Effector memory CD4-positive, alpha-beta T cell (primary cell): ENCODE data around the gene HGD.
"Not testable (repeated sequence)": the region's sequence is repeated elsewhere in the genome, so short reads cannot be mapped to it uniquely, and the experiment has no call there.

ENCODE experiments used
- DNase-seq, 3 donors: peaks; one replicate each; pipeline ENCODE4 v3.0.0-alpha.2; 2020
- H3K27ac ChIP-seq: 2 replicates; pipeline ENCODE4 v1.7.0; 2013; ENCODE audit warnings: mild to moderate bottlenecking, low read length, moderate library complexity; ENCODE audit not compliant: insufficient read depth, poor library complexity, severe bottlenecking
- H3K27me3 ChIP-seq: replicated peaks from 2 replicates; pipeline ENCODE4 v1.7.0; 2013; ENCODE audit warnings: mild to moderate bottlenecking, low read length; ENCODE audit not compliant: insufficient read depth, control insufficient read depth, poor library complexity, severe bottlenecking
- H3K36me3 ChIP-seq: 2 replicates; pipeline ENCODE4 v1.7.0; 2013; ENCODE audit warnings: mild to moderate bottlenecking, low read length, moderate library complexity; ENCODE audit not compliant: control insufficient read depth, insufficient read depth
- H3K4me1 ChIP-seq: 2 replicates; pipeline ENCODE4 v1.7.0; 2013; ENCODE audit warnings: low read length, mild to moderate bottlenecking; ENCODE audit not compliant: control insufficient read depth, insufficient read depth, poor library complexity, severe bottlenecking
- H3K4me3 ChIP-seq: 2 replicates; pipeline ENCODE4 v1.7.0; 2013; ENCODE audit warnings: low read length, low read depth, mild to moderate bottlenecking; ENCODE audit not compliant: insufficient read depth, poor library complexity, severe bottlenecking
- H3K9me3 ChIP-seq: 2 replicates; pipeline ENCODE4 v1.7.0; 2013; ENCODE audit warnings: mild to moderate bottlenecking, low read length, moderate library complexity; ENCODE audit not compliant: control insufficient read depth

Gene HGD

GRCh38 chr3:120641696-120642246 lies 40.3 kb downstream of the HGD start:
- Histone ChIP-seq H3K27me3 (no peaks in the 10 kb centered on the region), H3K36me3 (no peaks in the 10 kb centered on the region), H3K9me3 (no peaks in the 10 kb centered on the region), H3K27ac (no peak overlapping the region), H3K4me3 (no peak overlapping the region), H3K4me1 (no peaks in the 10 kb centered on the region)
- no peak for DNase-seq

- no peak for DNase-seq
Measured at GRCh38 chr3:120640231-120640630, 41.8 kb downstream of the HGD start.

GRCh38 chr3:120638820-120639219 lies 43.2 kb downstream of the HGD start:
- H3K27ac ChIP-seq, H3K36me3 ChIP-seq, H3K27me3 ChIP-seq, H3K4me3 ChIP-seq, H3K4me1 ChIP-seq, DNase-seq, H3K9me3 ChIP-seq: not testable (repeated sequence)

More at GRCh38 chr3:120640231-120640630, 41.8 kb downstream of the HGD start:
- H3K27me3 ChIP-seq = no peaks in the 10 kb centered on the region
- no peaks in the 10 kb centered on the region for H3K36me3 ChIP-seq
- no peak overlapping the region for H3K4me3 ChIP-seq
- no peaks in the 10 kb centered on the region for H3K9me3 ChIP-seq
- no peaks in the 10 kb centered on the region for H3K4me1 ChIP-seq
- H3K27ac ChIP-seq = no peak overlapping the region

GRCh38 chr3:120637851-120638559 lies 44.0 kb downstream of the HGD start:
- no peak for DNase-seq
- Histone ChIP-seq H3K27ac (no peak overlapping the region), H3K4me3 (no peak overlapping the region)

GRCh38 chr3:120636795-120637401 lies 45.1 kb downstream of the HGD start:
- Histone ChIP-seq H3K36me3 (no peaks in the 10 kb centered on the region), H3K4me1 (no peaks in the 10 kb centered on the region), H3K27ac (no peak overlapping the region), H3K27me3 (no peaks in the 10 kb centered on the region), H3K4me3 (no peak overlapping the region), H3K9me3 (no peaks in the 10 kb centered on the region)
- DNase-seq = no peak

More at GRCh38 chr3:120637851-120638559, 44.0 kb downstream of the HGD start:
- Histone ChIP-seq H3K4me1 (no peaks in the 10 kb centered on the region), H3K27me3 (no peaks in the 10 kb centered on the region), H3K36me3 (no peaks in the 10 kb centered on the region), H3K9me3 (no peaks in the 10 kb centered on the region)

GRCh38 chr3:120634539-120634938 lies 47.5 kb downstream of the HGD start:
- H3K27me3 ChIP-seq = no peaks in the 10 kb centered on the region
- H3K4me1 ChIP-seq = no peaks in the 10 kb centered on the region
- H3K27ac ChIP-seq = no peak overlapping the region
- no peaks in the 10 kb centered on the region for H3K9me3 ChIP-seq
- DNase-seq = no peak
- H3K4me3 ChIP-seq = no peak overlapping the region
- H3K36me3 ChIP-seq = no peaks in the 10 kb centered on the region

GRCh38 chr3:120625159-120625586 lies 56.9 kb downstream of the HGD start:
- peaks cover 5% of the 10 kb centered on the region for H3K9me3 ChIP-seq
- H3K27ac ChIP-seq = no peak overlapping the region
- DNase-seq = no peak
- no peaks in the 10 kb centered on the region for H3K4me1 ChIP-seq
- no peaks in the 10 kb centered on the region for H3K36me3 ChIP-seq
- H3K27me3 ChIP-seq = no peaks in the 10 kb centered on the region
- H3K4me3 ChIP-seq = no peak overlapping the region

GRCh38 chr3:120623727-120624093 lies 58.3 kb downstream of the HGD start:
- Histone ChIP-seq H3K36me3 (no peaks in the 10 kb centered on the region), H3K9me3 (peaks cover 5% of the 10 kb centered on the region), H3K27me3 (no peaks in the 10 kb centered on the region), H3K4me3 (no peak overlapping the region), H3K27ac (no peak overlapping the region), H3K4me1 (no peaks in the 10 kb centered on the region)
- DNase-seq = no peak

GRCh38 chr3:120622870-120623726 lies 58.9 kb downstream of the HGD start:
- Histone ChIP-seq H3K4me1 (no peaks in the 10 kb centered on the region), H3K4me3 (no peak overlapping the region), H3K27ac (no peak overlapping the region), H3K36me3 (no peaks in the 10 kb centered on the region), H3K27me3 (no peaks in the 10 kb centered on the region), H3K9me3 (peaks cover 5% of the 10 kb centered on the region)
- peak in 1 of 3 donors; percentile 8 for DNase-seq
